HG03521 (cell line): Measurements from ENCODE around the gene DNAJB6.
A peak's percentile ranks its signal among the peaks of the same experiment; 100 is the strongest.
"Not testable (repeated sequence)": the region's sequence is repeated elsewhere in the genome, so short reads cannot be mapped to it uniquely, and the experiment has no call there.

ENCODE experiments used
- ATAC-seq: cut with Tn5 transposase; IDR thresholded peaks from one replicate; pipeline ENCODE4 v1.9.1; 2021; ENCODE audit warnings: mild to moderate bottlenecking, moderate library complexity; ENCODE audit not compliant: unreplicated experiment

The DNAJB6 gene

DNA sequence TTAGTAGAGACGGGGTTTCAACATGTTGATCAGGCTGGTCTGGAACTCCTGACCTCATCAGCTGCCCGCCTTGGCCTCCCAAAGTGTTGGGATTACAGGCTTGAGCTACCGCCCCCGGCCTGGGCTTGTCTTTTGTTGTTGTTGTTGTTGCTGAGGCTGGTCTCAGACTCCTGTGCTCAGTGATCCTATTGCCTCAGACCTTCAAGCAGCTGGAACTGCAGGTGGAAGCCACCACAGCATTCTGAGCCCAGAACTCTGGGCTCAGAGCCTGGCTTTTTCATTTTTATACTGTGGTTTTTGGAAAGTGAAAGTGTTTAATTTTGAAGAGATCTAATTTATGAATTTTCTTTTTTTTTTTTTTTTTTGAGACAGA lies 16.2 kb upstream of the DNAJB6 start:
- no peak for ATAC-seq

DNA sequence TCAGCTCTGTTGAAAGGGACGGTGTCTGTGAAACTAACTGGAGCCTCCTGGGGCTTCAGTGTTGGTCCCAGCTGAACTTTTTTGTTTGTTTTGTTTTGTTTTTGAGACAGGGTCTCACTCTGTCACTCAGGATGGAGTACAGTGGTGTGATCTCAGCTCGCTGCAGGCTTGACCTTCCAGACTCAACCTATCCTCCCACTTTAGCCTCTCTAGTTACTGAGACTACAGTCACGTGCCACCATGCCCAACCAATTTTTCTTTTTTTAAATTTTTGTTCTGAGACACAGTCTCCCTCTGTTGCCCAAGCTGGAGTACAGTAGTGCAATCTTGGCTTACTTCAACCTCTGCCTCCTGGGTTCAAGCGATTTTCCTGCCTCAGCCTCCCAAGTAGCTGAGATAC lies 13.4 kb upstream of the DNAJB6 start:
- ATAC-seq: no peak

GRCh38 chr7:157329447-157329846 lies 7.4 kb upstream of the DNAJB6 start:
- no peak for ATAC-seq

DNA sequence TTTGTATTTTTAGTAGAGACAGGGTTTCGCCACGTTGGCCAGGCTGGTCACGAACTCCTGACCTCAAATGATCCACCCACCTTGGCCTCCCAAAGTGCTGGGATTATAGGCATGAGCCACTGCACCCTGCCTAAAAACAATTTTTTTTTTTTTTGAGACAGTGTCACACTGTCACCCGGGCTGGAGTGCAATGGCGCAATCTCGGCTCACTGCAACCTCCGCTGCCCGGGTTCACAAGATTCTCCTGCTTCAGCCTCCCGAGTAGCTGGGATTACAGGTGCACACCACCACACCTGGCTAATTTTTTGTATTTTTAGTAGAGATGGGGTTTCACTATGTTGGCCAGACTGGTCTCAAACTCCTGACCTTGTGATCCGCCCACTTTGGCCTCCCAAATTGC lies 6.2 kb upstream of the DNAJB6 start:
- ATAC-seq: not testable (repeated sequence)

DNA sequence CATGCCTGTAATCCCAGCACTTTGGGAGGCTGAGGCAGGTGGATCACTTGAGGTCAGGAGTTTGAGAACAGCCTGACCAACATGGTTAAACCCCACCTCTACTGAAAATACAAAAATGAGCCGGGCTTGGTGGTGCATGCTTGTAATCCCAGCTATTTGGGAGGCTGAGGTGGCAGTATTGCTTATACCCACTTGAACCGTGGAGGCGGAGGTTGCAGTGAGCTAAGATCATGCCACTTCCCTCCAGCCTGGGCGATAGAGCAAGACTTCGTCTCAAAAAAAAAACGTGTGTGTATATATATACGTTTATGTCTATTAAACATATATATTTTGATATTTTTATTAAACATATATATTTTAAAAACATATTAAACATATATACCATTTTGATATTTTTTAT lies 5.8 kb upstream of the DNAJB6 start:
- ATAC-seq: not testable (repeated sequence)

DNA sequence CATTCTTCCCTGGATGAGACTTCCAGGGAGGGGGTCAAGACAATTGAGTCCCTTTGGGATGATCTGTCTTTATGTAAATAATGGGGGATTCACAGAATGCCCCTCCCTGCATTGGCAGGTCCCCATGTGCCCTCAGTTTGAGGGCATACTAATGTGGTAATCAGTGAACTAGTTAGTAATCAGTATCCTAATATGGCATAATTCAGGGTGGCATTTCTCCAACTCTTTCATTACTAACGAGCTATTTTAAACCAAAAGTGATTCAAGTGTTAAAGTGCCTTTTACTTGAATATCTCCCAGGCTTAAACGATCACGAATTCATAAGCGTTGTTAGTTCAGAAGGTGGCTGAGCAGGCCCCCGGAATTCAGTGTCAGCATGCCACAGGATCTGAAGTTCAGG lies 1.6 kb upstream of the DNAJB6 start:
- no peak for ATAC-seq

DNA sequence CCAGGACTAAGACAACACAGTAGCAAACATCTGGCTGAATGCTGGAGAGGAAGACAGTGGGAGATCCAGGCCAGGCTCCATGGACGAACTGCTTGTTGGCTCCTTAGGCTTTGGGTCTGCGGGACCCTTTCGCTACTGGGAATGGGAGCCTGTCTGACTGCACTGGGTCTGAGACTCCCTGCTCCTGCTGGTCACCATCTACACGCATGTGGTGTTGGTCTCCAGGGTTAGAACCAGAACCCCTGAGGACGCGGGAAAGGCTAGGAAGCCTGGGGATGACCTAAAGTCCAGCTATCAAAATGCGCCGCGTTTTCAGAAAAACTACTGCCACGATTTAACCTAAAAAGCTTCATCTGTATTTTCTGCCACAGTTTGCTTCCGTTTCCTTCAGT lies 817 bp upstream of the DNAJB6 start:
- ATAC-seq: no peak

GRCh38 chr7:157337316-157338149 lies 729 bp downstream of the DNAJB6 start:
- ATAC-seq: peak; percentile 56

DNA sequence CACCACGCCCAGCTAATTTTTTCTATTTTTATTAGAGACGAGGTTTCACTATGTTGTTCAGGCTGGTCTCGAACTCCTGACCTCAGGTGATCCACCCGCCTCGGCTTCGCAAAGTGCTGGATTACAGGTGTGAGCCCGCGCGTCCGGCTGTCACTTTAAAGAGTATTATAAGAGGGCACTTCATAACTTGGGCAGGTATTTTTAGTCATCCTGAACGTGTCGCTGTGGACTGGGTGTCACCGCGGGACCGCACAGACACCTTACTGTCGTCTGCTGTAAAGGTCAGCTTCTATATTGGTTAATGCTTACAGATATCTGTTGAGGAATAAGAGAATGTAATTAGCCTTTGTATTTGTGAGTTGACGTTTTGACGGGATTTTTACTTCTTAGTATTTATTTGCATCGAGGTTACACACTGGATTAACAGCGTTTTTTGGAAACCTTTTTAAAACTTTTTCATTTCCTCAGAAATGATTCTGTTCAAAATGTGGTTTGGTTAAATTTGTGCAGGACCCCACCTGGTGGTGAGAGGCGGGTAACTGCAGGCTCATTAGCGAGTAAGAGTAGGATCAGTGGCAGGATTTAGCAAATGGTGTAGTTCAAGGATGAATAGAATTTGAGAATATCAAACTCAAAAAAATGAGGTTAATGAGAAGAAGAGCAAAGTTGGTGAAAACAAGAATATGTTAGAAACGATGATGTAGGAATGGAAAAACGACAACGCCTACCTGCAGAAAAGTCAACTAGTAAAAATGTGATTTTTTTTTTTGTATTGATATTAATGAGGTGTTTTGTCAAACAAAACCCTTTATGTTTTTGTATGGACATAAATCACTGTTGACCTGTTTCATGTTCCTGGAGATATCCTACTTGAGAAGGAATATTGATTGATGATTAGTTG lies 3.2 kb downstream of the DNAJB6 start:
- ATAC-seq: no peak

- no peak for ATAC-seq
Measured at GRCh38 chr7:157347217-157347904, 10.6 kb downstream of the DNAJB6 start.

- no peak for ATAC-seq
Measured at GRCh38 chr7:157348548-157348947, 11.7 kb downstream of the DNAJB6 start.

DNA sequence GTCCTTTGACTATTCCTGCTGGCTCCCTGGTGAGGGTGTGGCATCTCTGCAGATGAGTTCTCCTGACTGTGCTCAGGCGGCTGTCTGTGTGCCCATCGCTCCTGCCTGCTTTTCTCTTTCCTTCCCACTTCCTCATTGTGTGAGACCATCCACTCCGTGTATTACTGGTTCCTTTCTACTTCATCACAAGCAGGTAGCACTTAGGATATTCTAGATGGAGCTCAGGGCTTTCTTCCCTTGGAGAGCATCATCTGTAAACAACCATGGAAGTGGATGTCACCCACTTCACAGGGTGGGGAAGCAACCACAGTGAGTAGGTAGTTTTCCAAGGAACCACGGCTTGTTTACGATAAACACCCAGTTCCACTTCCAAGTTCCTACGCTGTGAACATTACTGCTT lies 15.7 kb downstream of the DNAJB6 start:
- ATAC-seq: no peak

GRCh38 chr7:157355784-157356511 lies 19.1 kb downstream of the DNAJB6 start:
- no peak for ATAC-seq

GRCh38 chr7:157357129-157358040 lies 20.6 kb downstream of the DNAJB6 start:
- ATAC-seq: peak; percentile 90

- ATAC-seq: no peak
Measured at GRCh38 chr7:157358041-157358752, 21.4 kb downstream of the DNAJB6 start.

- no peak for ATAC-seq
Measured at GRCh38 chr7:157358753-157359096, 21.9 kb downstream of the DNAJB6 start.

GRCh38 chr7:157359581-157359980 lies 22.8 kb downstream of the DNAJB6 start:
- ATAC-seq: no peak

GRCh38 chr7:157360483-157361025 lies 23.8 kb downstream of the DNAJB6 start:
- ATAC-seq: no peak

DNA sequence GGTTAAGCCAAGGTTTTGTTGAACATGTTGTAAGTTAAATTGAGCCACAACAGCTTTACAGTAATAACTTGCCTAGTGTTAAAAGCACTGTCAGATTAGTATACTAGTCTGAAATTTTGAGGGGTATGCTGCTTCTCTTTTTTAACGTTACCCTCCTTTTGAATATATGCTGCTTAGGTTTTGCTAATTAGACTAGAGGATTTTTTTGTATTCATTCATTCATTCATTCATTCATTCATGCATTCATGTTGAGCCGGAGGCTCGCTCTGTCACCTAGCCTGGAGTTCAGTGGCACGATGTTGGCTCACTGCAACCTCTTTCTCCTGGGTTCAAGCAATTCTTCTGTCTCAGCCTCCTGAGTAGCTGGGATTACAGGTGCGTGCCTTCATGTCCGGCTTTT lies 24.7 kb downstream of the DNAJB6 start:
- no peak for ATAC-seq
